ENCODE data around the gene PHACTR1.

DNA sequence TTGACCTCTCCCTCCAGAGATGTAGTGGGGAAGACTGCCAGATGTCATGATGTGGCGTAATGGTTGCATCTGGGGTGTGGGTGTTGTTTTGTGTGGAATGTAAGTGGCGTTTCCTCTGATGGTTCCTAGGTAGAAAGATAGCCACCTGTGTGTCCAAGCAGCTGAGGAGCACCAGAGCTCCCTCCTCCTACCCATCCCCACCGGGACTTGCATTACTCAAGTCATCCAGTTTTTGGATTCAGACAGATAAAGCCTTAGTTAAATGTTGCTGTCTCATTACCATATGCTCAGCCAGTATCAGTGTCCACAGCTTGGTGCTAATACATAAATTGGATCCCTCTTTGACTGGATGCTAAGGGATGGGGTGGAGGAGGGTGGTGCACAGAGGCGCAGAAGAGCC lies 329.5 kb downstream of the PHACTR1 start:
- TF ChIP-seq, protein P1, sequence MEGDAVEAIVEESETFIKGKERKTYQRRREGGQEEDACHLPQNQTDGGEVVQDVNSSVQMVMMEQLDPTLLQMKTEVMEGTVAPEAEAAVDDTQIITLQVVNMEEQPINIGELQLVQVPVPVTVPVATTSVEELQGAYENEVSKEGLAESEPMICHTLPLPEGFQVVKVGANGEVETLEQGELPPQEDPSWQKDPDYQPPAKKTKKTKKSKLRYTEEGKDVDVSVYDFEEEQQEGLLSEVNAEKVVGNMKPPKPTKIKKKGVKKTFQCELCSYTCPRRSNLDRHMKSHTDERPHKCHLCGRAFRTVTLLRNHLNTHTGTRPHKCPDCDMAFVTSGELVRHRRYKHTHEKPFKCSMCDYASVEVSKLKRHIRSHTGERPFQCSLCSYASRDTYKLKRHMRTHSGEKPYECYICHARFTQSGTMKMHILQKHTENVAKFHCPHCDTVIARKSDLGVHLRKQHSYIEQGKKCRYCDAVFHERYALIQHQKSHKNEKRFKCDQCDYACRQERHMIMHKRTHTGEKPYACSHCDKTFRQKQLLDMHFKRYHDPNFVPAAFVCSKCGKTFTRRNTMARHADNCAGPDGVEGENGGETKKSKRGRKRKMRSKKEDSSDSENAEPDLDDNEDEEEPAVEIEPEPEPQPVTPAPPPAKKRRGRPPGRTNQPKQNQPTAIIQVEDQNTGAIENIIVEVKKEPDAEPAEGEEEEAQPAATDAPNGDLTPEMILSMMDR (IDR thresholded peaks at IDR 0.05), result no peak
- TF ChIP-seq POLR2A (IDR thresholded peaks at IDR 0.05), result no peak
